Measurements from ENCODE around the gene PPM1H.

Gene PPM1H

DNA sequence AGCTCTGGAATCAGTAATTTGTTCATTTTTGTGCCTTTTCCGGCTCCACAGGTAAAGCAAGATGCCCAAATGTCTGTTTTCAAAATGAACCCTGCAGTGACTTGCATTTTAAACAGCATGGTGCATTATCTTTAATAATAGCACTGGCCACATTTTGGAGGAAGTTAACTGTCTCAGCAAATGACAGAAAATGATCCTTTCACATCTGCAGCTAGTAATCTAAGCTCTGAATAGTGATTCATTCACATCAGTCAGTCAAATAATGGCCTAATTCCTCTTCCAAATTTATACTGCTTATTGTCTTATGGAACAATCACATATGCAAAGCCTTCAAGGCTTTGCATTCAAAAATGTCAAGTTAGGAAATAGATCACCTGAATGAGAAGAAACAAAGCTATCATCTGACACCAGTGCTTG is 75.6 kb downstream of the PPM1H start:
- in situ Hi-C loops (cut with HindIII; ENCODE audit: low pct_ligation_motif_present, low pct_unique_long_range_greater_than_20kb, low sequenced_read_pairs), result no loop called here
- DNase-seq, result no peak

DNA sequence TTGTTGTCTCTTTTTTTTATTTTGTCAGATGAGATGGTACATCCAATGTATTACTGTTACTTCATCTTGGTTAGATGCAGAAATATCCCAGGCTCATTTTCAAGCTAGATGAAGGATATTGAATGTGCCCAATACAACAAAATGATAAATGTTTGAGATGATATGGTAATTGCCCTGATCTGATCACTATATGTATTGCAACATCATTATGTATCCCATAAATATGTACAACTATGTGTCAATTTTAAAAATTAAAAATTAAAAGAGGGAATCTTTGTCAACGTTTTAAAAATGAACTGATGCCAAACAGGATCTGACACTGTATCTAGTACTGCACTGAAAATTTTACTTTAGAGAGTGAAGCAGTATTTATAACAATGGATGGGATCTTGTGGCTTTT is 78.5 kb downstream of the PPM1H start:
- in situ Hi-C loops (cut with HindIII; ENCODE audit: low pct_ligation_motif_present, low pct_unique_long_range_greater_than_20kb, low sequenced_read_pairs), result no loop called here

DNA sequence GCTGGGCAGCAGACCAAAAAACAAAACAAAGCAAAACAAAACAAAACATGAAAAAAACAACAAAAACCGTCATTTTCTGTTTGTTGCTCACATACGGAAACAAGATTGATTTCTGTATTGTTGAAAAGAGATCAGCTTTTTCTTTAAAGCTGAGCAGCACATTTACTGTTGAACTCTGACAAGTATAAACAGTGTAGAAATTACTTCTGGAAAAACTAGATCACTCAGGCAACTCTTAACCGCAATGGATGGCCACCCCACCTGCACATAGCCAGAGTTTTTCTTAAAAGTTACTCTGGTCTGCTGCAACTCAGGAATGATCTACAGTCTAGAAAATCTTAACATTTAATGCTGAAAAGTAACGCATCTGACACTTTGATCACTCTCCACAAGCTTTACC is 80.9 kb downstream of the PPM1H start:
- no peak for DNase-seq
- in situ Hi-C loops (cut with HindIII; ENCODE audit: low pct_ligation_motif_present, low pct_unique_long_range_greater_than_20kb, low sequenced_read_pairs), result no loop called here

More for the DNA sequence above, 78.5 kb downstream of the PPM1H start:
- no peak for DNase-seq

DNA sequence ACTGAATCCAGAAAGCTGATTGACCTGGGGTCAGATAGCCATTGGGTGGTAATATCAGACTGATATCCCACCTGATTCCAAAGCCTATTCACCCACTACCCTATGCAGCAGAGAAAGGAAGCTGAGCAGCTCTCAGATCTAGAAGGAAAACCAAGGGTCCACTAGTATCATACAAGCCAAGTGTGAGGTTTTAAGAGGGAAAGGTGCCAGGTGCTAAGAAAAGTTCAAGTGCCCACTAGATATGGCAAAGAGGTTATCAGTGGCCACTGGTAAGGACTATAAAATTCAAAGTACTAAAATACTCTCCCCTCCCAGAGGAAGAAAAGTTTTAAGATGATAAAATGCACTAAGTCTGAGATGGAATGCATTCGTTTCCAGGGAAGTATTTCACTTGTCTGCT is 85.6 kb downstream of the PPM1H start:
- DNase-seq, result no peak
- in situ Hi-C loops (cut with HindIII; ENCODE audit: low pct_ligation_motif_present, low pct_unique_long_range_greater_than_20kb, low sequenced_read_pairs), result no loop called here

DNA sequence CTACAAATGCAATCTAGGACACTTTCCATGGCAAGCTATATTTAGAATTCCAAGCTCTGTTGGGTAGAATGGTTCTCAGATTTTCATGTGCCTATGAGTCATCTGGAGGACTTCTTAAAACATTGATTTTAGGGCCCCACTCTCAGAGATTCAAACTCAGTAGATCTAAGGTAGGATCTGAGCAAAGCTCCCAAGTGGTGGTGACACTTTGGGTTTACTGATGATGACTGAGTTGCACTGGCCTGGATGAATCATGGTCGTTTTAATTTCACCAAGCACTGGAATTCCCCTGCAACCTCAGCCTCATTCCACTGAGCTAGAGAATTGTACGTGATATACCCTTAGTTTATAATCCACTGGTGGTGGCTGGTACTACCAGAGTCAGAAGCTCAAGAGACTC is 86.5 kb downstream of the PPM1H start:
- peak; percentile 90 for DNase-seq
- in situ Hi-C loops (cut with HindIII; ENCODE audit: low pct_ligation_motif_present, low pct_unique_long_range_greater_than_20kb, low sequenced_read_pairs), result no loop called here

DNA sequence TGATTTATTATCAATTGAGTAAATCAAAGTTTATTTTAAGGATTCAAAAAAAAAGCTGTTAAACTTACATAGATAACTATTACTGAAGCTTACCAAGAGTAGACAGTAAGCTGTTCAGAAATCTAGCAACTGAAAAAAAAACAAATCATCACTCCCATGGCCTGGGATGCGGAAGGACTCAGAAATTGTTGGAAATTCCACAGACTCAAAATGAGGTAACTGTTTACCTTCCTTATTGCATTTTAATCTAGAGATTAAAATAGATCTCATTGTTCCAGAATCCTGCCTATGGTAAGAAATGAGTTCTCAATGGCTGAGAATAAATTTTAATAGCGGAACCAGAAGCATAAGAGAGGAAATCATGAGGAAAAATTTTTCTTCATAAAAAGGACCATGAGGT is 87.2 kb downstream of the PPM1H start:
- DNase-seq, result no peak
- in situ Hi-C loops (cut with HindIII; ENCODE audit: low pct_ligation_motif_present, low pct_unique_long_range_greater_than_20kb, low sequenced_read_pairs), result no loop called here

DNA sequence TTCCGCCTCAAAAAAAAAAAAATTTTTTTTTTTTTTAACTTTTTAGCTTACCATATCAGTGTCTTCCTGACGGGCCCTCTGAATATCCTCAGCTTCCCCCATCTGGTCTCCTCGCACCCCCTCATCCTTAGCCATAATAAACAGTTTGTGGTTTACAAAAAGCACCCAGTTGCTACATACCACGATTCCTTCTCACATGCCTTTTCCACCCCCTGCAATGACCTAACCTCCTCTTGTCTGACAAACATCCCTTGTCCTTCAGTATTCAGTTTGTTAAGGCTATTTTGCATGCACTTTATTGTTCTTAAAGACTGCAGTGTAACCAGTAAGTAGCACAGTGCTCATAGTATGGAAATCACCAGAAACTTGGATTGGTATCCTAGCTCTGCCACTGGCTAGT is 88.5 kb downstream of the PPM1H start:
- DNase-seq, result no peak
- in situ Hi-C loops (cut with HindIII; ENCODE audit: low pct_ligation_motif_present, low pct_unique_long_range_greater_than_20kb, low sequenced_read_pairs), result no loop called here

DNA sequence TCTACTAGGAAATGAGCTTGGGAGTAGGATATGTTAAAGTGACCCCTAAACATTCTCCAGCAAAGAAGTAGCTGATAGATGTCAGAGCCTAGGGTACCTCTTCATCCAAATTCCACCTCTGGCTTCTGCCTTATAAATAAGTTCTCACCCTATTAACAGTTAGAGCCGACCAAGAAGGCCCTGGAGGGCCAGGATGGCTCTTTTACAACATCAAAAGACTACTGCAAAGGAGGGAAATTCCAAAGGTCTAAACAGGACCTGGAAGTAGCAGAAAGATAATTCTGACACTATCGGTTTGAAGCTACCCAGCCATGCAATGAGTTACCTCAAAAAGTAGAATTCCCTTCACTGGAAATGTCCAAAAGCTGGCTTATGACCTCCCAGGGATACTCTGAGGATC is 90.0 kb downstream of the PPM1H start:
- in situ Hi-C loops (cut with HindIII; ENCODE audit: low pct_ligation_motif_present, low pct_unique_long_range_greater_than_20kb, low sequenced_read_pairs), result no loop called here
- no peak for DNase-seq

DNA sequence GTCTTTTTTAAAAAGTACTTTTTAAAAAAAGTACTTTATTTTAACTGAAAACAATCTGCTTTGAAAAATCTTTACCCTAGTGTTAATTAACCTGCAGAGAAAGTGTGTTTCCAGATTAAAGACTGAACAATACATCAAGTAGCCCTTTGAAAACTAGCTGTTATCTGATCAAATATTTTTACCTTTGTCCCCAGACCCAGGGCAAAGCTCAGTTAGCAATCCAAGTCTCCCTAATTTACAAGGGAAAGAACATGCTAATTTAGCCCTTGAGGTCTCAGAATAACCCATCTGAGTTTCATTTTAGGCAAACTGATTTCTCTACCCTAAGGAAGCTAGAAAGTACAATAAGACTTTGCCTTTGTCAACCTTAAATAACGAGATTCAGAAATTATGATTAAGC is 91.2 kb downstream of the PPM1H start:
- no peak for DNase-seq
- in situ Hi-C loops (cut with HindIII; ENCODE audit: low pct_ligation_motif_present, low pct_unique_long_range_greater_than_20kb, low sequenced_read_pairs), result no loop called here

DNA sequence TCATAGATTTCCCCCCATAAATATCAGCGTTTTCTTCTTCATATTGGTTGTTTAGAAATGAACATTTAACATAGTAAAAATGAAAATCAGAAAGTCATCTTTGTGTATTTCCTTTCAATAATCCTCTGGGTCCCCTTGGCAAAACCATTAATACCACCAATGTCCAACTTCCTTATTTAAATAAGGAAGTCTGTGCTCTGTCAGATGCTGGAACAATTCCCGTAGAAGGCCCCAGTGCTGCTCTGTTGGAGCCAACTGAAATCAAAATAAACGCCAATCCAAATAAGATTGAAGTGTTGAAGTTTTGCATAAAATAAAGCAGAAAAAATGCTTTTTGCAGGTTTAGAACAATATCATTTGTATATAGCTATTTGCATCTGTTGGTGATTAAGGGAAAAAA is 93.1 kb downstream of the PPM1H start:
- in situ Hi-C loops (cut with HindIII; ENCODE audit: low pct_ligation_motif_present, low pct_unique_long_range_greater_than_20kb, low sequenced_read_pairs), result no loop called here
- no peak for DNase-seq

DNA sequence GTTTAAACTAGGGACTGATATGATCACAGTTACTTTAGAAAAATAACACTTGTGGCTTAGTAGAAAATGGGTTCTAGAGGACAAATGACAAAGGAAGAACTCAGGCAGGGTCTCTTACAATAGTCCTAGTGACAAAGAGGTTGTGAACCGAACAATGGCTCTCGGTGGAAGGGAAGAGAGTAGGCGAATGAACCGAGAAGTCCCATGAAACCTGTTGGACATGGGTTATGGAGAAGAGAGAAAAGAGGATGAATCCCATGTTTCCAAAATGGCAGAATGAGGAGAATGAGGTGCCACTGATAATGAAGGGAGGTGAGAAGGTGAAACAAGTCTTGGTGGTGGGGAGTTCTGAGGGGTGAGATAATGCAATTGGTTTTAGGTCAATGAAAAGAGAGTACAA is 94.1 kb downstream of the PPM1H start:
- DNase-seq, result no peak
- in situ Hi-C loops (cut with HindIII; ENCODE audit: low pct_ligation_motif_present, low pct_unique_long_range_greater_than_20kb, low sequenced_read_pairs), result no loop called here

DNA sequence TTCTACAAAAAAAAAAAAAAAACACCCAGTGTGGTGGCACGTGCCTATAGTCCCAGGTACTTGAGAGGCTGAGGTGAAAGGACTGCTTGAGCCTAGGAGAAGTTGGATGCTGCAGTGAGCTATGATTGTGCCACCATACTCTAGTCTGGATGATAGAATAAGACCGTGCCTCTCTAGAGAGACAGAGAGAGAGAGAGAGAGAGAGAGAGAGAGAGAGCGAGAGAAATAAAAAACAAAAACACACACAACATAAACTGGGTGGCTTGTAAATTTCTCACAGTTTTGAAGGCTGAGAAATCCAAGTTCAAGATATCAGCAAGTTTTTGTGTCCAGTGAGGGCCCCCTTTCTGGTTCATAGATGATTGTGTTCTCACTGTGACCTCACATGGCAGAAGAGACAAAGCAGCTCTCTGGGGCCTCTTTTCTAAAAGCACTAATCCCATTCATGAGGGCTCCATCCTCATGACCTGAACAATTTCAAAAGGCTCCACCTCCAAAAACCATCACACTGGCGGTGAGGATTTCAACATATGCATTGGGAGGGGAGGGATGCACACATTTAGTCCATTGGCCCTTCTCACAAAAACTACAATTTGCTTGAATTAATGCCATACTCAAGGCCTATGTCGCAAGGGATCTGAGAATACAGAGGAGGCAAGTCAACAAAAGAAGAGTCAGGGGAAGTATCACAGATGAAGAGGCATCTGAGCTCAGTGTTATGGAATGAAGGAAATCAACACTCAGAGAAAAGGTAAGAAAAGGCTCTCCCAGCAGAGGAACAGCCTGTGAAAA is 94.9 kb downstream of the PPM1H start:
- DNase-seq, result no peak
- in situ Hi-C loops (cut with HindIII; ENCODE audit: low pct_ligation_motif_present, low pct_unique_long_range_greater_than_20kb, low sequenced_read_pairs), result no loop called here

DNA sequence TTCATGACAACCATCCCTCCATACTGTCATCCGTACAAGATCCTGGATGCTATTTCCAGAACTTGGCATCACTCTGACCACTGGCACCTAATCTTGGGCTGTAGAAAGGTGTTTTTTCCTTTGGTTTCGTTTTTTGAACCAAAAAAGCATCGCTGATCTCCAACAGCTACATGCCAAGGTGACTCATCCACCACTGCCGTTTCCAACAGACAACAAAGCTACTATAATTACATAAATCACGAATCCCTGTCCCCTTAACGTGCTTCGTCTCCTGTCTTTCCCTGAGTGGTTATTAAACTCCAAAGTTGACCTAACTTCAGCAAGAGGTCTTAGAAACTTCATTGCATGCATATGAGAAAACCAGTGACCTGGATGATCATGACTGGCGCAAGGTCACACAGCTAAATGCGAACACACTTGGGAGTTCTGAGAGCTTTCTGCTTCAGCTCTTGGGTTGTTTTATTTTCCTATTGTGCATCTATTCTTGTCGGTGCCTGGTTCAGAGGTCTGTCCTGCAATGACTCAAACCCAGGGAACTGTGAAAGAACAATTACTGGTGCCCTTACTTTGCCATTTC is 99.9 kb downstream of the PPM1H start:
- in situ Hi-C loops (cut with HindIII; ENCODE audit: low pct_ligation_motif_present, low pct_unique_long_range_greater_than_20kb, low sequenced_read_pairs), result no loop called here
- DNase-seq, result peak; percentile 68

DNA sequence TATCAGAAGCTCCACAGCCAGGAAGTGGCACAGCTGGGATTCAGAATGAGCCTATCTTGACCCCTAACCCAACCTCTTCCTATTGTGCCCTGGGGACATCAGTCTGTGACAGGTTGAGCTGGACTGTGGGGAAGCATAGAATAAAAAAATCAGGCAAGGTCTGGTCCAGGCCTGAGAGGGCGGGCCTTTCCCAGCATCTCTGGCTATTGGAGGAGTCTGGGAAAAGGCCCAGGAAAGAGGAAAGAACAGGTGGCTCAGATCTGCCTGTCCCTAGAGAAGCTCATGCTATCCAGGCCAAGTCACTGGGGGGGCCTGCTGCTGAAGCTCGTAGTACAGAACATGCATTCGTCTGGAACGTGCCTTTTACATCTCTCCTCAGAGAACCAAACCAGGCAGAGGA is 100.5 kb downstream of the PPM1H start:
- DNase-seq, result peak; percentile 21
- in situ Hi-C loops (cut with HindIII; ENCODE audit: low pct_ligation_motif_present, low pct_unique_long_range_greater_than_20kb, low sequenced_read_pairs), result no loop called here

DNA sequence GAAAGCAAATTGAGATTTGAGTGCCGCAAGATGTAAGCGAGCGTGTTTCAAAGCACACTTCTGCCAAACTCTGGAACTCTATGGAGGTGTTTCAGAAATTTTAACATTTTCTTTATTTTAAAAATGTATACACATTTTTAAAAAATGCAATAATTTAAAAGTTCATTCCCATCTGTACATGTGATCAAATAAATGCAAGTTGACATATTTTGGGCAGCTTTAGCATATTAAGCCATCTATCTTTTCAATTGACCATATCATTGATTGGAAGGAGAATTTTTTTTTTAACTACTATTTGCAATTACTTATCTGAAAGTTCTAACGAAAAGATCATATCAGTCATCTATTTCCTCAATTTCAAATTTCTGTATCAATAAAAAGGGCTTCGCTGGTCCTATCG is 101.3 kb downstream of the PPM1H start:
- no peak for DNase-seq
- in situ Hi-C loops (cut with HindIII; ENCODE audit: low pct_ligation_motif_present, low pct_unique_long_range_greater_than_20kb, low sequenced_read_pairs), result no loop called here

DNA sequence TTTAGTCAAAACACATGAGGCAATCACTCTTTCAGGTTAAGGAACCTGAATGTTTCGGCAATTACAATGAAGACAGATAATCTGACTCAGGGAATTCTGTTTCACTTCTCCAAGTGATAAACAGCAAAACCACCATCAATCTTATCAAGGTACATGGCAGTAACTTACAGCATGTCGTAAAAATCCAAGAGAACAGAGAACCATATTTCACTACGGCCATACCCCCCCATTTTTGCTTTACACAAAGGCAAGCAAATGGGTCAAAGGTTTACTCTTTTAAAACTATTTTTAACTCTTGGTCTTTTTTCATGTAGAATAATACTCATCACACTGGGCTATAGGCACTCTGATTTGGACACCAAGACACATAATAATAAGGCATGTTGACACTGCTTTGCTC is 102.4 kb downstream of the PPM1H start:
- DNase-seq, result no peak
- in situ Hi-C loops (cut with HindIII; ENCODE audit: low pct_ligation_motif_present, low pct_unique_long_range_greater_than_20kb, low sequenced_read_pairs), result no loop called here

DNA sequence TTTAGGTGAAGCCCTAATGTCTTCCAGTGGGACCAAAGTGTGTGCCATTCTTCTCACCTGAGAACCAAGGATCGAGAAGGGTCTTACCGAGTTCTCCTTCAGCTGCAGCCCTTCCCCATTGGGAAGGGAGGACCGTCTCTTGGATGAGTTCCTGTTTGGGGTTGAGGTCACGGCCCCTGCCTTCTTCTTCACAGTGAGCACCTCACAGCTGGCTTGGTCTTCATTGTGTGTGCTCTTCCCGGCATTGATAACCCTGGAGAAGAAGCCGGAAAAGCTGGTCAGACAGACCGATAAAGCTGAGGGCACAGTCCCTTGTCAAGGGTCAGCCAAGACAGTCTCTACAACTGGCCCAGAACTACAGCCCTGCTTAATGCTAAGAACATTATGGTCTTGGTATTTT is 102.9 kb downstream of the PPM1H start:
- no peak for DNase-seq
- in situ Hi-C loops (cut with HindIII; ENCODE audit: low pct_ligation_motif_present, low pct_unique_long_range_greater_than_20kb, low sequenced_read_pairs), result no loop called here

DNA sequence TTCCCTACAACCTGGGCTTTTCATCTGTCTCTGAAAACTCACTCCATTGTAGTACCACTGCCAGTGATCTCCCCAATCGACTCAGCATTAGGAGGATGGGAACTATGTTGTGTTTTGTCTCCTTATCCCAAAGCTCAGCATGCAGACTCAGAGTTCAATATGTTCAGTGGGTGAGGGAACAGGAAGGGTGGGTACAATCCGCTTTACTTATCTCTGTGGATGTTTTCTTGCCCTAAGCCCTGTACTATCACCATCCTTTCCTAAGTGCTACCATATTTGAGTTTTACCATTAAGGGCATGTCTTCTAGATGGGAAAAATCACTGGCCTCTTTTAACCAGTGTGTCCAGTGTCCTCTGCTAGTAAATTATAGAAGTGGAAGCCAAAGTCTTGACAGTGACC is 107.1 kb downstream of the PPM1H start:
- in situ Hi-C loops (cut with HindIII; ENCODE audit: low pct_ligation_motif_present, low pct_unique_long_range_greater_than_20kb, low sequenced_read_pairs), result no loop called here
- DNase-seq, result no peak

DNA sequence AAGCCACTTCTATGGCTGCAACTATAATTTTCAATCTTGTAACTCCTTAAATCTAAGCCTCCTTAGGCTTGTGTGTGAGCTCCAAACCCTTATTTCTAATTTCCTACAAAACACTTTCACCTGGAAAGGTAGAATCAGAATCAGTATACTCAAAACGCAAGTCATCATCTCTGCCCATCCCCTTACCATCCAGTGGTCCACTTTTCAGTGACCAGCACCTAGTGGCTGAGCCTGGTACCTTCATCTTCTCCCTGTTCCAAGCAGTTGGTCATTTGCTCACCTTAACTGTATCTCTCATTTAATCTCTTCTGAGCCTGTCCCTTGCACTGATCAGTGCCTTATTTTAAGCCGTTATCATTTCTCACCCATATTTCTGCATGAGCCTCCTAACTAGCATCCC is 107.9 kb downstream of the PPM1H start:
- no peak for DNase-seq

DNA sequence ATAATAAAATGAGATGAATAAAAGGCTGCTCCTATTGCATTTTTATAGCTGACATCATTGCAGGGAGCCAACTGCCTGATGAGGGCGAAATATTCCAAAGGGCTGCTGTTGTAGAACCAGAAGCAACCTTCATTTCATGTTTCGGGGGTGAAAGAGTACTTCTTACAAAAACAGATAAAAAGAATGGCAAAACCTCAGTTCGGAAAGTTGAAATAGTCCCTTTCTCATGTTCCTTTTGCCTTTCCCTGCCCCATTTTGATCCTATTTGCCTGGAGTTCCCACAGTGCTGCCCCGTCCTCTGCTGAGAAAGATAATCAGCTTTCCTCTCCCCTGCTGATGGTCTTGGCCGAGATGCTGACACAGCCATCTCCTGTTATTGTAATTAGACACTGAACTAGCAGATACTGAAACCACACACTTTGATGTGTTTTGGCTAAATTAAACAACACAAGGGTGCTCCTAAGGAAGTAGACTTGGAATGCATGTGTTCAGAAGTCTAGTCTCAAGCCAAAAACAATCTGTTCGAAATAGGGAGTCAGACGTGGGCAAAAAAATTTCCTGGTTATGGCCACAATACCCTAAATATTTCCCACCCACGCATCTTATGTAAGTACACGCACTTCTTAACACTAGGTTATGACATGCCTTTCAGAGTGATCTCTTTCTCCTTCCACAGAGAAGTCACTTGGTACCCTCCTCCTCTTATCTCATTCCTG is 117.2 kb downstream of the PPM1H start:
- DNase-seq, result no peak
- in situ Hi-C loops (cut with HindIII; ENCODE audit: low pct_ligation_motif_present, low pct_unique_long_range_greater_than_20kb, low sequenced_read_pairs), result no loop called here

More for the DNA sequence above, 107.9 kb downstream of the PPM1H start:
- in situ Hi-C loops (cut with HindIII; ENCODE audit: low pct_ligation_motif_present, low pct_unique_long_range_greater_than_20kb, low sequenced_read_pairs), result no loop called here
